KMS-11 (cell line): ENCODE results near the gene SASH1.

Experiments
- H2AFZ ChIP-seq: fragments of 200-600 bp; sonication (generic); 2 replicates; pipeline ENCODE4 v1.6.1; 2016; ENCODE audit warnings: antibody characterized with exemption, mixed run types, low read depth
- H3K27ac ChIP-seq: fragments of 200-600 bp; sonication (generic); 2 replicates; pipeline ENCODE4 v1.6.1; 2016; ENCODE audit warnings: mild to moderate bottlenecking, mixed run types
- H3K27me3 ChIP-seq: fragments of 200-600 bp; sonication (generic); 2 replicates; pipeline ENCODE4 v1.6.1; 2017; ENCODE audit warnings: mild to moderate bottlenecking, low read depth, mixed run types, moderate library complexity; ENCODE audit not compliant: insufficient read depth
- H3K36me3 ChIP-seq: fragments of 200-600 bp; sonication (generic); 2 replicates; pipeline ENCODE4 v1.6.1; 2017; ENCODE audit warnings: mild to moderate bottlenecking, mixed run types; ENCODE audit not compliant: insufficient read depth
- H3K4me1 ChIP-seq: fragments of 200-600 bp; sonication (generic); 2 replicates; pipeline ENCODE4 v1.6.1; 2016; ENCODE audit warnings: mild to moderate bottlenecking, low read depth, mixed run types; ENCODE audit not compliant: poor library complexity, severe bottlenecking
- H3K4me2 ChIP-seq: fragments of 200-600 bp; sonication (generic); 2 replicates; pipeline ENCODE4 v1.7.0; 2016; ENCODE audit warnings: mild to moderate bottlenecking, mixed run types
- H3K4me3 ChIP-seq: fragments of 200-600 bp; sonication (generic); IDR thresholded peaks from 2 replicates; pipeline ENCODE4 v1.6.1; 2017; ENCODE audit warnings: low read depth, low read length, mixed read lengths; ENCODE audit not compliant: insufficient read depth
- H3K79me2 ChIP-seq: fragments of 200-600 bp; sonication (generic); 2 replicates; pipeline ENCODE4 v1.6.1; 2016; ENCODE audit warnings: low read depth, mixed run types; ENCODE audit not compliant: insufficient read depth
- H3K9ac ChIP-seq: fragments of 200-600 bp; sonication (generic); 2 replicates; pipeline ENCODE4 v1.6.1; 2016; ENCODE audit warnings: mild to moderate bottlenecking, mixed run types
- H4K20me1 ChIP-seq: fragments of 200-600 bp; sonication (generic); 2 replicates; pipeline ENCODE4 v1.6.1; 2016; ENCODE audit warnings: mild to moderate bottlenecking, mixed run types; ENCODE audit not compliant: insufficient read depth
- CTCF ChIP-seq: fragments of 200-600 bp; sonication (generic); conservative IDR thresholded peaks from 2 replicates; pipeline ENCODE4 v1.6.1; 2017; ENCODE audit warnings: low read depth, mild to moderate bottlenecking, antibody characterized with exemption, low read length, moderate library complexity, mixed read lengths

The SASH1 gene

DNA sequence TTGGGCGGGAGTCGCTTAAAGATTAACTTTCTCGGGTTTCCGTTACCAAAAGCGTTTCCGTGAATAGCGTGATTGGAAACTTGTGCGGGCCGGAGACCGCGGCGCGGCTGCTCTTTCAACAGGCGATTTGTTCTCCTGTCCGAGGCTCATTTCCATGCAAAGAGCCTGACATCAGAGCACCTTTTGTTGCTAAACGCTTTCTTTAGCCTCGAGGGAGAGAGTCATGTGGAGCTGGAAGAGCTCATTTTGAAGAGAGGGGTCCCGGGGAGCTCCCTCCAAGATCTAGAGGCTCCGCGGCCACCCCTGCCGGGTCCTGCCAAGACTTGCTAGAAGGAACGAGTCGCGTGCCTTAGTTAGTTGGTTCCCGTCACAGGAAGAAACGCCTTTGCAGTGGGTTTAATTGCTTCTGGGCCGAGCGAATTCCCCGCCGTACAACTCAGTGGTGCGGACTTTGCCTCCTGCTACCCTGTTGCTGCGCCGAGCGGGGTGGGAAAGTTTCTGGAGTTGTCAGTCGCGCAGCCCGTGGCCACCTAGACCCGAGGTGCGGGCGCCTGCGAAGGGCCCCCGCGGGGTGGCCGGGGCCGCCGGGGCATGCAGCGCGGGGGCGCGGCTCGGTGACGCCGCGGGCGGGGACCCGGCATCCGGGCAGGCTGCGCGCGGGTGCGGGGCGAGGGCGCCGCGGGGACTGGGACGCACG, at the start of gene SASH1:
TSS of gene SASH1 (plus strand) at position 489 of the 697 bp plus-strand sequence. CDS start 230 bp downstream, outside the sequence.
- H4K20me1 ChIP-seq: no peaks in the 10 kb centered on the region
- H3K9ac ChIP-seq: no peak within 1 kb of the TSS
- no peaks in the 10 kb centered on the region for H3K27me3 ChIP-seq
- H3K4me2 ChIP-seq: no peak within 1 kb of the TSS
- no peaks in the 10 kb centered on the region for H3K79me2 ChIP-seq
- H3K4me1 ChIP-seq: no peaks in the 10 kb centered on the region
- no peak for TF ChIP-seq CTCF
- H3K27ac ChIP-seq: no peak within 1 kb of the TSS
- H3K36me3 ChIP-seq: no peaks in the 10 kb centered on the region
- no peak within 1 kb of the TSS for H3K4me3 ChIP-seq
- H2AFZ ChIP-seq: no peak within 1 kb of the TSS

- Histone ChIP-seq H3K27ac (no peak overlapping the region), H3K4me1 (no peaks in the 10 kb centered on the region), H2AFZ (no peak overlapping the region), H3K4me2 (no peak overlapping the region), H3K79me2 (no peaks in the 10 kb centered on the region), H3K36me3 (no peaks in the 10 kb centered on the region), H3K27me3 (no peaks in the 10 kb centered on the region), H3K4me3 (no peak overlapping the region), H4K20me1 (no peaks in the 10 kb centered on the region), H3K9ac (no peak overlapping the region)
- TF ChIP-seq CTCF: no peak
These were observed 49.2 kb upstream of the SASH1 start for GRCh38 chr6:148293181-148293995.

- H3K9ac ChIP-seq: no peak overlapping the region
These were observed 48.6 kb upstream of the SASH1 start for GRCh38 chr6:148294059-148294458.

More at GRCh38 chr6:148294059-148294458, 48.6 kb upstream of the SASH1 start:
- Histone ChIP-seq H2AFZ (no peak overlapping the region), H3K27me3 (no peaks in the 10 kb centered on the region), H3K27ac (no peak overlapping the region), H3K4me1 (no peaks in the 10 kb centered on the region), H4K20me1 (no peaks in the 10 kb centered on the region), H3K4me2 (no peak overlapping the region), H3K36me3 (no peaks in the 10 kb centered on the region), H3K4me3 (no peak overlapping the region), H3K79me2 (no peaks in the 10 kb centered on the region)
- no peak for TF ChIP-seq CTCF
